H1 (cell line): ENCODE data around the gene MAPKAPK2. TPM values are rescaled to one million over a fixed set of nuclear protein-coding genes. Genes with fewer than 3 reads are reported as not detected.

ENCODE experiments used
- CHD7 ChIP-seq: fragments of 300-600 bp; sonication (generic); IDR thresholded peaks from 2 replicates; pipeline ENCODE4 v1.7.1; 2012; ENCODE audit warnings: low read length, moderate library complexity, mild to moderate bottlenecking, inconsistent platforms; ENCODE audit not compliant: insufficient replicate concordance
- EGR1 ChIP-seq: IDR thresholded peaks from 2 replicates; pipeline ENCODE4 v1.6.1; 2011; ENCODE audit warnings: low read depth, low read length, borderline replicate concordance
- KDM1A ChIP-seq: fragments of 200-600, 300-600 bp; sonication (generic); IDR thresholded peaks from 2 replicates; pipeline ENCODE4 v1.7.1; 2016; ENCODE audit warnings: mild to moderate bottlenecking, low read length, borderline replicate concordance
- RAD21 ChIP-seq, 2 experiments: IDR thresholded peaks in 1 of 2; conservative IDR thresholded peaks in 1 of 2; 2 replicates each; pipeline ENCODE4 v1.6.1; 2011; ENCODE audit warnings: low read depth in 2 of 2, low read length in 2 of 2, improper control_type of control experiment in 1 of 2, inconsistent platforms in 1 of 2, mild to moderate bottlenecking in 1 of 2, moderate library complexity in 1 of 2
- RNF2 ChIP-seq: fragments of 200-900, 300-1000 bp; sonication (generic); IDR thresholded peaks from 2 replicates; pipeline ENCODE4 v1.7.1; 2016; ENCODE audit warnings: borderline replicate concordance, low read depth, mild to moderate bottlenecking, antibody characterized with exemption, low read length; ENCODE audit not compliant: poor library complexity, severe bottlenecking; ENCODE audit errors: missing control alignments
- SP1 ChIP-seq: IDR thresholded peaks from 2 replicates; pipeline ENCODE4 v1.6.1; 2011; ENCODE audit warnings: low read depth, low read length
- SRF ChIP-seq: IDR thresholded peaks from 2 replicates; pipeline ENCODE4 v1.6.1; 2011; ENCODE audit warnings: mild to moderate bottlenecking, low read depth, low read length, moderate library complexity
- TAF1 ChIP-seq: IDR thresholded peaks from 2 replicates; pipeline ENCODE4 v1.6.1; 2011; ENCODE audit warnings: mild to moderate bottlenecking, low read depth, low read length
- polyA plus RNA-seq, 7 experiments: library from polyadenylated mRNA; depleted of rRNA in 3 of 7; stranded (reverse) in 5 of 7; unstranded in 2 of 7; fragments of >200 nt in 5 of 7; fragments of 200-250 nt in 2 of 7; gene quantifications; 1 replicate in 5 of 7; 2 replicates in 1 of 7; 4 replicates in 1 of 7; pipeline versions ENCODE4 v1.2.1 to v1.2.3, GENCODE V29; 2011 to 2013; ENCODE audit warnings: missing spikeins in 2 of 7, mixed read lengths in 2 of 7
- total RNA-seq: library from RNA; stranded (reverse); fragmentation: NEBNext Ultra II Directional; extraction: Animal tissue kit (Norgen Biotek cat#: 25700); gene quantifications from 2 replicates; pipeline ENCODE4 v1.2.1, GENCODE V29; 2021

MAPKAPK2 gene
- total and polyA plus RNA-seq, 2 of the 8 experiments (the other 6 are each of a cell fraction or from before 2014, with no cell fraction given): 27.5 to 44.9 TPM

GRCh38 chr1:206715120-206715519 is 30.4 kb downstream of the MAPKAPK2 start (continued):
- no peak for TF ChIP-seq SRF
- no peak for TF ChIP-seq SP1
- TF ChIP-seq RAD21 (IDR thresholded peaks at IDR 0.05 in 1 of 2, conservative IDR thresholded peaks at IDR 0.05 in 1 of 2; ENCODE audit: low read depth in 2 of 2, low read length in 2 of 2): no peak
- TF ChIP-seq CHD7: no peak
- no peak for TF ChIP-seq EGR1
- no peak for TF ChIP-seq TAF1
- no peak for TF ChIP-seq KDM1A
- no peak for TF ChIP-seq RNF2
